Activated T-cell treated with anti-CD3 and anti-CD28 coated beads, Interleukin-2, amount 50 U/mL, for 24 hours (primary cell): ENCODE results near the gene UST.

ENCODE experiments used
- DNase-seq: peaks from one replicate; pipeline ENCODE4 v3.0.0-alpha.2; 2020
- H3K27ac Mint-ChIP-seq: 2 replicates; pipeline ENCODE4 v1.8.0; 2020; ENCODE audit warnings: mild to moderate bottlenecking, mixed read lengths
- H3K27me3 Mint-ChIP-seq: 2 replicates; pipeline ENCODE4 v1.8.0; 2020; ENCODE audit warnings: mixed read lengths
- H3K36me3 Mint-ChIP-seq: 2 replicates; pipeline ENCODE4 v1.8.0; 2020; ENCODE audit warnings: low read depth, mixed read lengths
- H3K4me1 Mint-ChIP-seq: 2 replicates; pipeline ENCODE4 v1.8.0; 2020; ENCODE audit warnings: low read depth, mixed read lengths
- H3K4me3 Mint-ChIP-seq: 2 replicates; pipeline ENCODE4 v1.8.0; 2020; ENCODE audit warnings: mild to moderate bottlenecking, moderate library complexity, mixed read lengths
- H3K9me3 Mint-ChIP-seq: 2 replicates; pipeline ENCODE4 v1.8.0; 2020; ENCODE audit warnings: mixed read lengths

UST gene

GRCh38 chr6:148746363-148747144, at the start of gene UST:
Gene UST, plus strand, starts transcription at chr6:148747030. Its CDS starts 401 bp downstream, at chr6:148747431.
- peak within 1 kb of the TSS; percentile 60 for H3K27ac Mint-ChIP-seq
- H3K4me1 Mint-ChIP-seq, result peaks cover 24% of the 10 kb centered on the region
- H3K27me3 Mint-ChIP-seq, result peaks cover 63% of the 10 kb centered on the region
- H3K36me3 Mint-ChIP-seq, result peaks cover 1% of the 10 kb centered on the region
- peak; percentile 68 for DNase-seq
- peak within 1 kb of the TSS; percentile 87 for H3K4me3 Mint-ChIP-seq
- no peaks in the 10 kb centered on the region for H3K9me3 Mint-ChIP-seq

GRCh38 chr6:148697895-148698440, 48.9 kb upstream of the UST start:
- Mint-ChIP-seq H3K36me3 (no peaks in the 10 kb centered on the region), H3K27ac (no peak overlapping the region), H3K27me3 (peaks cover 4% of the 10 kb centered on the region), H3K4me3 (no peak overlapping the region), H3K9me3 (peaks cover 3% of the 10 kb centered on the region), H3K4me1 (peaks cover 10% of the 10 kb centered on the region)
- DNase-seq, result no peak

- no peaks in the 10 kb centered on the region for H3K36me3 Mint-ChIP-seq
- H3K27ac Mint-ChIP-seq, result no peak overlapping the region
- H3K27me3 Mint-ChIP-seq, result peaks cover 7% of the 10 kb centered on the region
- no peak overlapping the region for H3K4me3 Mint-ChIP-seq
- H3K4me1 Mint-ChIP-seq, result peaks cover 10% of the 10 kb centered on the region
- no peak for DNase-seq
- peaks cover 8% of the 10 kb centered on the region for H3K9me3 Mint-ChIP-seq
These were observed 48.1 kb upstream of the UST start for GRCh38 chr6:148698671-148699180.

GRCh38 chr6:148700047-148700715, 46.6 kb upstream of the UST start:
- Mint-ChIP-seq H3K4me3 (peak overlapping the region; percentile 64), H3K36me3 (no peaks in the 10 kb centered on the region), H3K27me3 (peaks cover 7% of the 10 kb centered on the region), H3K4me1 (peaks cover 10% of the 10 kb centered on the region), H3K27ac (no peak overlapping the region), H3K9me3 (peaks cover 8% of the 10 kb centered on the region)
- no peak for DNase-seq

GRCh38 chr6:148700741-148701311, 46.0 kb upstream of the UST start:
- Mint-ChIP-seq H3K4me1 (peaks cover 10% of the 10 kb centered on the region), H3K4me3 (peak overlapping the region; percentile 64), H3K27me3 (peaks cover 7% of the 10 kb centered on the region), H3K27ac (no peak overlapping the region), H3K9me3 (peaks cover 8% of the 10 kb centered on the region), H3K36me3 (no peaks in the 10 kb centered on the region)
- DNase-seq, result no peak

GRCh38 chr6:148701375-148701774, 45.5 kb upstream of the UST start:
- Mint-ChIP-seq H3K36me3 (no peaks in the 10 kb centered on the region), H3K27ac (no peak overlapping the region), H3K9me3 (peaks cover 8% of the 10 kb centered on the region), H3K4me1 (peaks cover 10% of the 10 kb centered on the region), H3K27me3 (peaks cover 7% of the 10 kb centered on the region), H3K4me3 (peak overlapping the region; percentile 64)
- no peak for DNase-seq

- Mint-ChIP-seq H3K4me1 (peaks cover 10% of the 10 kb centered on the region), H3K36me3 (no peaks in the 10 kb centered on the region), H3K27me3 (peaks cover 8% of the 10 kb centered on the region), H3K9me3 (peaks cover 8% of the 10 kb centered on the region), H3K4me3 (no peak overlapping the region), H3K27ac (no peak overlapping the region)
- no peak for DNase-seq
These were observed 42.9 kb upstream of the UST start for GRCh38 chr6:148703900-148704299.

- H3K9me3 Mint-ChIP-seq, result peaks cover 8% of the 10 kb centered on the region
- no peak overlapping the region for H3K4me3 Mint-ChIP-seq
- H3K27ac Mint-ChIP-seq, result no peak overlapping the region
- no peaks in the 10 kb centered on the region for H3K36me3 Mint-ChIP-seq
- peaks cover 10% of the 10 kb centered on the region for H3K4me1 Mint-ChIP-seq
- H3K27me3 Mint-ChIP-seq, result peaks cover 8% of the 10 kb centered on the region
- no peak for DNase-seq
These were observed 42.2 kb upstream of the UST start for GRCh38 chr6:148704400-148705246.

GRCh38 chr6:148708707-148709106, 38.1 kb upstream of the UST start:
- H3K27me3 Mint-ChIP-seq, result peaks cover 4% of the 10 kb centered on the region
- H3K9me3 Mint-ChIP-seq, result peaks cover 3% of the 10 kb centered on the region
- H3K27ac Mint-ChIP-seq, result no peak overlapping the region
- H3K4me3 Mint-ChIP-seq, result no peak overlapping the region
- DNase-seq, result no peak
- peaks cover 11% of the 10 kb centered on the region for H3K4me1 Mint-ChIP-seq
- H3K36me3 Mint-ChIP-seq, result no peaks in the 10 kb centered on the region

- no peak overlapping the region for H3K4me3 Mint-ChIP-seq
- H3K27ac Mint-ChIP-seq, result no peak overlapping the region
- peaks cover 3% of the 10 kb centered on the region for H3K9me3 Mint-ChIP-seq
- H3K4me1 Mint-ChIP-seq, result peaks cover 11% of the 10 kb centered on the region
- no peak for DNase-seq
- H3K27me3 Mint-ChIP-seq, result peaks cover 4% of the 10 kb centered on the region
- no peaks in the 10 kb centered on the region for H3K36me3 Mint-ChIP-seq
These were observed 37.3 kb upstream of the UST start for GRCh38 chr6:148709577-148709976.

GRCh38 chr6:148711833-148712654, 34.8 kb upstream of the UST start:
- H3K27me3 Mint-ChIP-seq, result peaks cover 4% of the 10 kb centered on the region
- H3K27ac Mint-ChIP-seq, result peak overlapping the region; percentile 88
- DNase-seq, result no peak
- no peaks in the 10 kb centered on the region for H3K36me3 Mint-ChIP-seq
- H3K4me3 Mint-ChIP-seq, result no peak overlapping the region
- peaks cover 3% of the 10 kb centered on the region for H3K9me3 Mint-ChIP-seq
- peaks cover 11% of the 10 kb centered on the region for H3K4me1 Mint-ChIP-seq

- no peak for DNase-seq
- Mint-ChIP-seq H3K4me3 (no peak overlapping the region), H3K27me3 (peaks cover 4% of the 10 kb centered on the region), H3K4me1 (peaks cover 11% of the 10 kb centered on the region), H3K36me3 (no peaks in the 10 kb centered on the region), H3K9me3 (peaks cover 3% of the 10 kb centered on the region), H3K27ac (no peak overlapping the region)
These were observed 33.6 kb upstream of the UST start for GRCh38 chr6:148713033-148713738.

GRCh38 chr6:148713921-148714320, 32.9 kb upstream of the UST start:
- H3K36me3 Mint-ChIP-seq, result no peaks in the 10 kb centered on the region
- DNase-seq, result no peak
- H3K4me1 Mint-ChIP-seq, result peaks cover 11% of the 10 kb centered on the region
- no peak overlapping the region for H3K27ac Mint-ChIP-seq
- peaks cover 2% of the 10 kb centered on the region for H3K27me3 Mint-ChIP-seq
- H3K9me3 Mint-ChIP-seq, result peaks cover 3% of the 10 kb centered on the region
- H3K4me3 Mint-ChIP-seq, result no peak overlapping the region
